GM19035 (cell line): ENCODE results near the gene AMFR.
"Not testable (repeated sequence)": the region's sequence is repeated elsewhere in the genome, so short reads cannot be mapped to it uniquely, and the experiment has no call there.

Source experiments
- ATAC-seq: cut with Tn5 transposase; IDR thresholded peaks from one replicate; pipeline ENCODE4 v1.9.1; 2021; ENCODE audit not compliant: unreplicated experiment

Gene AMFR

GRCh38 chr16:56396724-56397123 lies 28.6 kb downstream of the AMFR start:
- not testable (repeated sequence) for ATAC-seq

GRCh38 chr16:56389554-56389953 lies 35.8 kb downstream of the AMFR start:
- ATAC-seq = no peak

- ATAC-seq = no peak
These were observed 37.1 kb downstream of the AMFR start for GRCh38 chr16:56388209-56388608.

- no peak for ATAC-seq
These were observed 37.9 kb downstream of the AMFR start for GRCh38 chr16:56387396-56387795.

- no peak for ATAC-seq
These were observed 41.1 kb downstream of the AMFR start for GRCh38 chr16:56384074-56384721.

- ATAC-seq = no peak
These were observed 42.4 kb downstream of the AMFR start for GRCh38 chr16:56382901-56383355.

GRCh38 chr16:56382459-56382858 lies 42.9 kb downstream of the AMFR start:
- ATAC-seq = no peak

GRCh38 chr16:56380778-56381485 lies 44.4 kb downstream of the AMFR start:
- ATAC-seq = not testable (repeated sequence)

GRCh38 chr16:56379044-56379443 lies 46.3 kb downstream of the AMFR start:
- not testable (repeated sequence) for ATAC-seq

GRCh38 chr16:56375792-56376191 lies 49.6 kb downstream of the AMFR start:
- not testable (repeated sequence) for ATAC-seq

GRCh38 chr16:56373003-56373402 lies 52.3 kb downstream of the AMFR start:
- no peak for ATAC-seq

- ATAC-seq = no peak
These were observed 53.2 kb downstream of the AMFR start for GRCh38 chr16:56372013-56372634.

GRCh38 chr16:56371660-56371937 lies 53.7 kb downstream of the AMFR start:
- no peak for ATAC-seq

GRCh38 chr16:56370875-56371659 lies 54.3 kb downstream of the AMFR start:
- no peak for ATAC-seq

GRCh38 chr16:56370185-56370874 lies 55.0 kb downstream of the AMFR start:
- no peak for ATAC-seq

- no peak for ATAC-seq
These were observed 56.1 kb downstream of the AMFR start for GRCh38 chr16:56369202-56369601.

GRCh38 chr16:56368545-56368944 lies 56.8 kb downstream of the AMFR start:
- ATAC-seq = no peak

GRCh38 chr16:56367764-56368163 lies 57.6 kb downstream of the AMFR start:
- no peak for ATAC-seq

GRCh38 chr16:56366945-56367344 lies 58.4 kb downstream of the AMFR start:
- no peak for ATAC-seq

- ATAC-seq = no peak
These were observed 59.8 kb downstream of the AMFR start for GRCh38 chr16:56365552-56365951.

GRCh38 chr16:56364865-56365264 lies 60.5 kb downstream of the AMFR start:
- no peak for ATAC-seq
